GM21526 (cell line): ENCODE results near the gene BCOR.

Experiments used
- ATAC-seq: cut with Tn5 transposase; IDR thresholded peaks from one replicate; pipeline ENCODE4 v1.9.1; 2021; ENCODE audit warnings: moderate library complexity; ENCODE audit not compliant: unreplicated experiment, low FRiP score

The BCOR gene

DNA sequence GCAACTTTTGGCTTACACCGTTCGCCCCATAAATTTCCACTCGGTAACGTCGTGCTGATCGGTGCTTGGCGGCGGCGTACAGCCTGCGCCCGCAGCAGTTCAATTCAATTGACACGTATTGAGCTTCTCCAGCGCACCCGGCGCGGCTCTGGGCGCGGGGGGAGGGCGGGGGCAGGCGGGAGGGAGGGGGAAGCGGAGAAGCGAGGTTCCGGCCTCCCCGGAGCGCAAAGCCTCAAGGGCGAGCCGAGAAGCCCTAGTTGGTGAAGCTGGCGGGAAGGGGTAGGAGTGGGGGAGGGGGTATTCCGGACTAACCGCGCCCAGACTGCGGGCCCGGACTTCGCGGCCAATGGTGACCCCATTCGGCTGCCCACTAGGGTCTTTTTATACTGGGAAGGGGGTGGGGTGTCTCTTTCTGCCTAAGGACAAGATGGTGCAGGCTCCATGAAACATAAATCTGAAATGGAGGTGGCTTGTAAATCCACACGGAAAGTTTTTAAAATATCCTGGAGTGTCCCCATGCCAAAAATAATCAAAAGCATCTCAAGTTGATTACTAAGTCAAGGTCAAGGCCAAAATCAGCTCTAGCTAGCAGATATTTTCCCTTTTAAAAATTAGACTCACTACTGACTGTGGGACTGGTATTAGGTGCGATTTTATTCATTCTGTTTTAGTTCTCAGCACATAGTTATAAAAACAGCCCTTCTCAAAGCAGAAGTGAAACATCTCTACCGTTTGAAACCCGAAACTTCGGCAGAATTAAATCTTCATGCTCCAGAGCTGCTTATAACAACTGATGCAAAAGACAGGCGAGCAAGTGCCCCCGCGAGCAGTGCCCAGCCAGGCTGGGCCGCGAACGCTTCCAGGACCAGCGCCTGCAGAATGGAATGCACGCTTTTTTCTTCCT, 1.5 kb upstream of the BCOR start:
- ATAC-seq: peak; percentile 45

DNA sequence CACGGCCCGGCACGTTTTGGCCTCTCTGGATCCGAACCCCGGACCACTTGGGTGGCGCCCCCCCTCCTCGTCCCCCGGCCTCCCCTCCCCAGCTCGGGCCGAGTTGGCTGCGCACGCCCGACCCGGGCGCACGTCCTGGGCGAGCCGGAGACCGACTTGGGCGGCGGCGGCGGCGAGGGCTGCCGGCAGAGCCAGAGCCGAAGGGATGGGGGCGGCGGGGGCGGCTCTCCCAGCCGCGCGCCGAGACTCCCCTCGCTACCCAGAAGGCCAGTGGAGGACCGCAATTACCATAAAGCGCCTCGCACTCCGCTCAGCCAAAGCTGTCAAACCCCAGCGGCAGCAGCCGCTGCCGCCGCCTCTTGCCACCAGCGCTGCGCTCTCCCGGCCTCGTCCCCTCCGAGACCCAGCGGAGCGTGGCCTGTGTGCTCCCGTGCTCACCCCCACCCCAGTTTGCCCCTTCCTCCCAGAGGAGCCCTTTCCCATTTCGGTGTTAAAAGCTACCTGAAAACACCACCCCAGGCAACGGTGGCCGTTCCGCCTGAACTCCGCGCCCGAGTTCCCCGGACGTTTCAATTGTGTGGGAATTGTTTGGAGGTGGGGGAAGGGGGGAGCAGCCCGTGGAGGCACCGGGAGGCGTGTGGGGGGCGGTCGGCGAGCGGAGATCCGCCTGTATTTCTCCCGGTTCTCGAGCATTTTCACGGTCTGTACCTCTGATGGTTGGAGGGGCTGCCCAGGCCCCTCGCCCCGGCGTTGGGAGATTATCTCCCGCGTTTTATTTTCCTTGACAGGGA, 701 bp upstream of the BCOR start:
- ATAC-seq: no peak

DNA sequence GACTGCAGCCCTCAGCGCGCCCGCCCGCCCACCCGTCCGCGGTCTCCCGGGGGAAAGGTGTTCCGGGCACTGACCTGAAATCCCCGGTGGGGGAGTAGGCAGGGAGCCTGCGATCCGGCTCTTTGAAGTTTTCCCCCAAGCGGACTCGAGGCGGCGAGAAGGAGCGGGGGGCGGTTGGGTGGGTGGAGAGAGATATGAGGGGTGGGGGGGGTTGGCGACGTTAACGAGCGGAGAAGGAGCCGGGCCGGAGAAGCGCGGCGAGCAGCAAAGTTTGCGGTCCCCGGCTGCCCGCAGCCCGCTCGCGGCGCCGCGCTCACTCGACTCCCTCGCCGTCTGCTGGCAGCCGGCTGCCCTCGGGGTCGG, 636 bp downstream of the BCOR start:
- ATAC-seq: no peak

DNA sequence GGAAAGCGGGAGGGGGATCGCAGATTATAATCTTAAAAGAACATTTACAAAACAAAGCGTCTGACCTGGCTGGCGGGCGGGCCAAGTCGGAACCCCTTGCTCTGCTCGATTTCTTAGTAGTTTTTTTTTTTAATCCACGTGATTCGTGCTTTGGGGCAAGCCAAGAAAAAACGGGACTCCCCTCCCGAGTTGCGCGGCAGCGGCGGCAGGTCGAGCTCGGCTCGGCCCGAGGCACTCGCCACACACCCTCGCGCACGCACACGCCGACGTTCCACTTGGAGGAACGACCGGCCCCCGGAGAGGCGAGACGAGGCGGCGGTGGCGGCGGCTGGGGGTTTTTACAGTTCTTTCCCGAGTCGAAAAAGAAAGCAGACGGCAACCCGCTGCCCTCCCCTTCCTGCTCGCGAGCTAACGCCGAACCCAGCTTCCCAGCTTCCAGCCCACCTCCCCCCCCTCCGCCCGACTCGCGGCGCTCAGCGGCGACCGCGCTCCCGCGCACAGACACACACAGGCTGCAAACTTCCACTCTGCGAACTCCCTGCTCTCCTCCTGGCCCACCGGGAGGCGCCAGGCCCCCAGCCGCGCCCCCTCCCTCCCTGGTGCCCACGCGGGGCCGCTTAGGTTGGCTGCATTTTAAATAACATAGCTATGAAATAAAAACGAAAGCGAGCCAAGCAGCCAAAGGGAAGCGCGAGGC, 1.2 kb downstream of the BCOR start:
- ATAC-seq: no peak

DNA sequence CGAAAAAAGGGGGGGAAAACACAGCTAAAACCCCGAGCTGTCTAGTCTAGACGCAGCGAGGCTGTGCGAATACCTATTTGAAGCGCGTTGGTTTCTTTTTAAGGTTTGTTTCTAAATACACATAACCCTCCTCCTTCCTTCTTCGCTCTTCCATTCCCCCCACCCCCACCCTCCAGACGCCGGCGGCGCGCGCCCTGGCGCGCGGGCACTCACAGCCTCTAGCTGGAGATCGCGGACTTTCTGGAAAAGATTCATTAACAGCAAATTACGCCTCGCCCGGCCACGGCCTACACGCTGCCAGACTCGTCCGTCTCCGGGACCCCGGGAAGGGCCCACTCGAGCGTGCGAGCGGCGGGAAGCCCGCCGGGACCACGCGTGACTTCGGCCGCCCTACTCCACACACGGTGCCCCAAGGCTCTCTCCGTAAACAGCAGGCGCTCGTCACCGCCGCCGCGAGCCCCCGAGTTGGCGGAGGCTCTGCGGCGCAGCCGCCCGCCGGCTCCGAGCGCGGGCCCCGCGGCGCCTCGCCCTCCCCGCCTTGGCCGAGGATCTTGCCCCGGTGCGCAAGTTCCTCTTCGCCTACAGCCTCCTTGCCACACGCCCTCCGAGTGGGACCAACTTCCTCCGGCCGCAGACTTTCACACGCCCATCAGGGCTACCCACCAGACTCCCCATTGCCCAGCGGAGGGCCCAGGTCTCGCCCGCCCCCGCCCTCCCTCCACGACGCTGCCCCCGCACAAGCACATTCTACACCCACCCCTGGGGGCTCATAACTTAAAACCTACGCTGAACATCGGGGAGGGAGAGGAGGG, 2.0 kb downstream of the BCOR start:
- ATAC-seq: no peak

DNA sequence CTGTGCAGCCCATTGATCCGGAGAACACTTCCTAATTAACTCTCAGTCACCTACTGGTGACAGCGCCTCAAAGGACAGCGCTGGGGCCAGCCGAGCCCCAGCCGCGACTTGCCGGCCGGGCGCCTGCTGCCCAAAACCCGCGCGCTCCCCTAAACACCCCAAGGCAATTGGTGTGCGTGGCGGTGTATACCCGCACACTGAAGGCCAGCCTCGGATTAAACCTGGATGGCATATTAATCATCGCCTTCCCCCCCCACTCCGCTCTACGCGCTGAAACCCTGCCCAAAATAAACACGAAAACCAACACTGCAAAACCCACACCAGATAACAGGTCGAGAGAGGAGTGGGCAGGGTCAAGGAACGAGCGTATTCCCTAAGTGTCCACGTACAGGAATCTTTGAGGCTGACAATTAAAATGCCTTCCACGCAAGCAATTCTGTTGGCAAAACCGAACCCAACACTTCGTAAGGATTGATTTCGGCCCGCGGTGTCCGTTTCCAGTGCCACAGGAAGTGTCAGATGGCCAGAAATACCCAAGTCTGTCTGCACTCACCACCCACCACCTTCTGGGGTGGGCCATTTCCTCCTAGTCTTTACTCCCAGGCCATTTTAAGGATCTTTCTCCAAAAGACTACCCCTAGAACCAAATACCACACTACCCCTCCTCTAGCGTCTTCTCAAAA, 2.7 kb downstream of the BCOR start:
- ATAC-seq: no peak

DNA sequence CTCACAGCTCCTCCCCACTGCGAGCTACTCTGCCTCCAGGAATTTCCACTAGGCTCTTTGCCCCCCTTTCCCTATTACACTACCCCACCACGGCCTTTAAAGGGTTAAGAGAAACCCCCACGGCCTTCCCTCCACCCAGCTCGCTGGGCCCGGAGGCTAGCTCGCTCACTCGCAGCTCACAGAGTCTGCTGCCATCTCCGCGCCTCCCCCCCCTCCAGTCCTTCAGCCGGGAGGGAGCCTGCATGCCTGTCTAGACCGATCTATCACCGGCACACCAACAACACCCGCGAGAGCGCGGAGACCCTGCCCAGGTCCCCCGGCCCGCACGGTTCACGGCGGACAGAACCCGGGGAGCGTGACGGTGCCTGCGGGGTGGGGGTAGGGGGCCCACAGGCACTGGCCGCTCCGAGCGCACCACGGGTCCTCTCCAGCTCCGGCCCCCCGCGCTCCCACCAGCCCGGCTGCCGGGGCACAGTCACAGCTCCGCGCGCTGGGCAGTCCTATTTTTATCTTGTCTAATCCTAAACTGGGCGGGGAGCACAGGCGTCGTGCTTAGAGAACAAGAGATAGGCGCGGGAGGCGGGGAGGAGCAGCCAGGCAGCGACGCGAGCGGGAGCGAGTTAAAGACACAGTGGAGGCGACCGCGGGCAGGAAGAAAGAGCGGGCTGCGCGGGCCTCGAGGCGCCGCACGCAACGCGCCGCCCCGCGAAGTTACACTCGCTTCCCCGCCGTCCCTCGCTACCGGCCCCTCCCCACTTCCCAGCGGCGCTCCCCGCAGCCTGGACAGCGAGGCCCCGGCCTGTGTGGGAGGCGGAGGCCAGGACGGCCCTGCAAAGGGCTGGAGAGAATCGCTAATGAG, 3.5 kb downstream of the BCOR start:
- ATAC-seq: no peak

DNA sequence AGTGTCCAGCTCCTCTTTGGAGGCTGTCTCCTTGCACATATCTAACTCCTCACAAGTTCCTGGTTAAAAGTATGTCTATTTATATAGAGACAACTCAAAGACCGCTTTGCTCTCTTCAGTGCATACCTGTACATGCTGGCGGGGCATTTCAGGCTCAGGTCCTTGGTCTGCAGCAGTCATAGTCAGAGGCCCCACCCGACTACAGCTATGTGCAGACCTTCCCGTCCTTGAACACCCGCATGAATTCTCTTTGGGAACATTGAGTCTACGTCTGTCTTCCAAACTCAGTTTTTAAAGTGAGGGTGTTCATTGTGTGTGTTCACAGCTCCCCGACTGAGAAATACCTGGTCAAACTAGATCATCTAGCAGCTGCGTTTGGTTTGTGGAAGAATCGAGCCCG, 4.2 kb downstream of the BCOR start:
- ATAC-seq: no peak

DNA sequence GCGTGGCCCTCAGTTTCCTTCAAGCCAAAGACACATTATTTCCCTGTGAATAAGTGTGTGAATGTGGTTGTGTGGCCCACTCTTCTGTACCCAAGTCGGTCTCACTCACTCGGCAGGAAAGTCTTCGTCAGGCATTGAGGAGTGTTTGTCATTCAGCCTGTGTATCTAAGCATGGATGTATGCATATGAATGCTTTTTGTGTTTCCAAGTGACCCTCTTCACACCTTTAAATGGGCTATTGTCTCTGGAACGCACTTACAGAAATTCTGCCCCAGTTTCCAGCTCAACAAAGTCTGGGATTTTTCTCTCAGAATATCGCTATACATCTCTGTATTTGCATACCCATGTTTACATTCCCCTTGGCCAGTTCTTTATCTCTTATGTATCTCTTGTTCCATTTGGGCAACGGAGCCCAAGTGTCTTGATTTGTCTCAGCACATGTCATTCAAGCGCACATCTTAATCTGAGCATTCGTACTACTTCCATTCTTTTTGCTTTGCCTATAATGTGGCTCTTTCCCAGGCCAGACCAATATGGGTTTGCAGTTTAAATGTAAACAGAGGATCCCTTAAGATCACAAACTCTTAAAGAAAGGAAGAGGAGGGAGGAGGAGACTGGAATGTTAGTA, 4.8 kb downstream of the BCOR start:
- no peak for ATAC-seq

DNA sequence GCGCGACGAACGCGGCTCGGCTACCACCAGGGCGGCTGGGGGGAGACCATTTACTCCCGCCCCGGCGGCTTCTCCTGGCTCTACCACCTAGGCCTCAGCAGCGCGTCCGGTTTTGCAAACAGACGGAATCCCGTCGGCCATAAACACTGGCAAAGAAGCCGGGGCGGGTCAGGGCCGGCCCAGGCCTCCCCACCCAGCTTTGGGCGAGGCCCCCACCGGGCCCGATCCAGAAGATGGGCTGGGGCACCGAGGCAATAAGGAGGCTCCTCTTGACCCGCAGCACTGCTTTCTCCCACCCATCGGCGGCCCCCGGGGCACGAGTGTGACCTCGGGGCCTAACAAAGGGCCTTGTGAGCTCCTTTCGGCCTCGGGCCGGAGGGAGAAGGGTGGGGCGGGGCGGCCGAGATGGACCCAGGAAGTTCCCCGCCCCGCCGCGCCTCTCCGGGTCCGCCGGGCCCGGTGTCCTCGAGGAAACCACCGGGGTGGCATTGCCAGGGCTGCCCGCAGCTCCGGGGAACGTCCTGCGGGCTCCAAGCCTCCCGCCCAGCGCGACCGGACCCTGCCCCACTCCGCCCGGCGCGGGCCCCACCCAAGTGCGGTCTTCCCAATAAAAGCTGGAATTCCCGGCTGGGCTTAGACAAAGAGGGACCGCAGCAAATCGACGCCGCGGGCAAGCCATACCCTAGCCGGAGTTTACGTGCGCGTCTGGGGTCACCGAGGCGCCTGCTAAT, 5.9 kb downstream of the BCOR start:
- no peak for ATAC-seq

DNA sequence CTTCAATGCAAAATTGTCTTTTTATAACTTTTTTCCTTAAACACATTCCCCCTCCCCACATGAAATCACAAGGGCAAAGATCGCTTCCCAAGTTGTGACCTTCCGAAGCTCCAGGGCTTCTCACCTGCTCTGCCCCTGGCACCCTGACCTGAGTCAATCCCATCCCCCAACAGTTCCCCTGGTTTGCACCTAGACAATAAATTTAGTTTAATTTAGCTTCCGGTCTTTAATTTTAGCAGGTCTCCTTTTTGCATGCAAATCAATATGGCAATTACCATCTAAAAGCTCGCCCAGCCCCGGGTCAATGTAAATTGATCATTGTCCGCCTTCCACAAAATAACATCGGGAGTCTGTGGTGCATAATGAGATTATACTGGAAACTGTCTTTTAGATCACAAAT, 6.8 kb downstream of the BCOR start:
- ATAC-seq: no peak

DNA sequence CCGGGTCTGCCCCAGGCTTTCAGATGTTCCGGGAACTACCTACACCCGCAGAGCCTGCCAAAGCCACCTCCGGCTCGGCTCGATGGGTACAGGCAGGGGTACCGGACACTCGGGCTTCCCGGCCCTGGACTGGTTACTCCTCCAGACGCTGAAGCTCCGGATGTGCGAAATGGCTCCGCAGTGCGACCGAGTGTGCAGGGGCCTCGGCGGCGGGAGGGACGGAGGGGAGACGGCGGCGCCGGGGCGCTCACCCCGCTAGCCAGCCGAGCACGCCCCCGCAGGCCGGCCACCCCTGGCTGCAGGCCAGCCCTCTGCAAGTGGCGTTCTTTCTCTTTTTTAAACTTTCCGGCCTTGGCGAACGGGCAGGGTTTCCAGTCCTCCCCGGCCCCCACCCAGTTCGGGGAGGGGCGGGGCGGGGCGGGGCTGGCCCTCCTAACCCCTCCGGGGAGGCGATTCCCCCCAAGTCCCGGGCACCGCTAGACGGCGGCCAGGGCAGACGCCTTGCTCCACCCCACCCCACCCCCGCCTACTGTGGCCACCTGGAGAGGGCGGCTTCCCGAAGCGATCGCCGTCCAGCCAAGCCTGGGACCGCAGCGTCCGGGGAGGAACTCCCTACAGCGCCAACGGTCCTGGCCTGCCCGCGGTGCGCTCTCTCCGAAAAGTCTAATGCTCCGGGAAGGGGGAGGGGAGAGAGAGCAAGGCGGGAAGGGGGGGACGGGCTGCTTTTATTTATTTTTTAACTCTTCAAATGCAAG, 7.5 kb downstream of the BCOR start:
- no peak for ATAC-seq

DNA sequence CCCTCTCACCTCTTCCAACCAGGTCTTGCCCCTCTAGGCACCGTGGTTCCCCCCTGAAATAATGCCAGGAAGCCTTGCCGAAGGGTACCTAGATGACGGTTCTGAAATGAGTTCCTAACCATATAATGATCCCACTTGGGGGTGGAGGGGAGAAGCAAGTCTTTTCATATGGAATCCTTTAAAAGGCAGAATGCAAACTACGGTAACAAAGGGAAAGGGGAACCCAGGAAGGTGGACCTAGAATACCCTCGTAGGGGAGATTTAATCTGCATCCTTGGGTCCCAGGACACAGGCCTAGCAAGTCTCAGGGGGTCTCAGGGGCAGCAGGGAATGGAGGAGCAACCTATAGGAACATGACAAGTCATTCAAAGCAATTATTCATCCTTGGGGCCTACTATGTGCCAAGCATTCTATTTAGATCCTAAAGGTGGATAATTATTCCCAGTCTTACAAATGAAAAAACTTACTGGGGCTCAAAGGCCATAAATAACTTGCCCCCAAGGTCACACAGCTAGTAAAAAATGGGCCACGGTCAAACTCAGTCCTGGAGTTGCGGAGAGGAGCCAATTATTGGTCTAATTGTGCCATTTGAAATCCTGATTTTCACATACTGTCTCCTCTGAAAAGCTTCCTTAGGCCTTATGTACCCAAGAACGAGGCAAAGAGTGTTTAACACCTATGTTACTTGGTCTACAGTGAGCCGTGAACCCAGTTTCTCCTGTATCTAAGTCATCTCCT, 8.8 kb downstream of the BCOR start:
- ATAC-seq: no peak

DNA sequence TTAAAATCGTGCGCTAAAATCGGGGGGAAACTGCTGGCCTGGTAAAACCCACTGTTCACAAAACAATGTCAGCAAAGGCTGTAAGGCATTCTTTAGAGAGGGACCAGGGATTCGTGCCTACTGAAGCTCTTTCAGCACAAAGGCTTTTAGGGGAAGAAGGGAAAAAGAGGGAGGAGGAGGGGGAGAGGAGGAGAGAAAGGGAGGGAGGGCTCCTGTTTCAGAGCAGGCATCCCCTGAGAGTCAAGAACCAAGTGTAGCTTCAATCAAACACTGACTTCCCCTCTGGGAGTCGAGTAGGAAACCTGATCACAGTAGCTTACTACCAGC, 9.5 kb downstream of the BCOR start:
- no peak for ATAC-seq

DNA sequence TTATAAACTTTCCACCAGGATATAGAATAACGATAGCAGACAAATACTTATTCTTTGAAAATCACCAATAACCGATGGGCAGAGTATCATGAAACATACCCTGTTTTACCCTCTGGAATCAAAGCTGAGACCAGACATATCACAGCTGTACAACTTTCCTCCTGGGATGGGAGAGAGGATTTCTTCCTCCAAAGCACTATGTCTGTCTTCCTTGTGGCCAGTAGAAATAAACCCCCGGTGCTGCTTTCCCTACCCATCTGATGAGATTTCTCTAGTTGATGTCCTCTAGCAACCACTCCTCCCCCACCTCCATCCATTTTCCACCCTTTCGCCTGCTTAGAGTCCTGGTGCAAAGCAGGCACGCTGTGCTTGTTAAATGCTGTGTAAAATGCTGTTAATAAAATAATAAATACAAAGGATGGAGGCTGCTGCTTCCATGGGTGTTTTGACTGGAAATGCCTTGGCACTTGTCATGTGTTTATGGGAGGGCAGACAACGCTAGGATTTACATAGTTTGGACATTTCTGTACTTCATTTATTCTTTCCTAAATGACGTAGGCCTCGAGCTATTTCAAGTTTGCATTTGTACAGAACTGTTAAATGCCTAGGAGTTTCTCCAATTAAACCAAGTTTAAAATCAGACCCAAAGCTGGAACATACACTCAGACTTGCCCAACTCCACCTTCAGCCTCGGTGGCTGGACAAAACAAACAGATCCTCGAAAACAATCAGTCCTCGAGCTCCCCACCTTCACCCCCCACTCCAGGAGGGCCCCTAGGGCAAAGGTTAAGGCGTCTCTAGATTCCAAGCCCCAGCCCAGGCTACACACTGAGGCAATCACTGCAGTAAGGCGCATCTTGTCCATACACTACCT, 10.1 kb downstream of the BCOR start:
- ATAC-seq: no peak
